ENCODE data around the gene NME7.
"Not testable (repeated sequence)": the region's sequence is repeated elsewhere in the genome, so short reads cannot be mapped to it uniquely, and the experiment has no call there.

The NME7 gene

GRCh38 chr1:169305948-169306347 is 61.6 kb downstream of the NME7 start:
- no peak for DNase-seq (ENCODE audit: low read depth)

GRCh38 chr1:169305356-169305755 is 62.2 kb downstream of the NME7 start:
- no peak for DNase-seq (ENCODE audit: low read depth)

DNA sequence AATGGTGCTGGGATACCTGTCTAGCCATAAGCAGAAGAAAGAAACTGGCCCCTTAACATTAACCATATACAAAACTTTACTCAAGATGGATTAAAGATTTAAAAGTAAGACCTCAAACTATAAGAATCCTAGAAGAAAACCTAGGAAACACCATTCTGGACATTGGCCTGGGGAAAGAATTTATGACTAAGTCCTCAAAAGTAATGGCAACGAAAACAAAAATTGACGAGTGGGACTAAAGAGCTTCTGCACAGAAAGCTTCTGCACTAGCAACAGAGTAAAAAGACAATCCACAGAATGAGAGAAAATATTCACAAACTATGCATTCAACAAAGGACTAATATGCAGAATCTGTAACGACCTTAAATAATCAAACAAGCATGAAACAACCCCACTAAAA is 66.7 kb downstream of the NME7 start:
- DNase-seq (ENCODE audit: low read depth), result no peak

DNA sequence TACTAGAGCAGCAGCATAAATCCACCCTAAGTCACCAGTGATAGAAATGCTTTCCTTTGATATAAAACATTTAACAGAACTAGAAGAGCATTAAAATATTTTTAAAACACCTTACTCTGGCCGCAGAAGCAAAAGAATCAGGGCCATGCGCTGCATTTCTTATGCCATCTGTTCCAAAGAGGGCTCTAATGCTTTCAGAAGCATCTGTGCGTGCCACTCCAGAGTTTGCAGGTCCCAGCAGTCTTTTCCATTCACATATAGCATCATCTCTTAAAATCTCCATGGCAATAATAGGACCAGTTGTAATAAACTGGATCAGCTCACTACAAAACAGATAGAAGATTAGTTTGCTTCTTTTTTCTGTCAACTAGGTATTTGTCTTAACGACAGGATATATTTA is 69.2 kb downstream of the NME7 start:
- DNase-seq (ENCODE audit: low read depth), result no peak

DNA sequence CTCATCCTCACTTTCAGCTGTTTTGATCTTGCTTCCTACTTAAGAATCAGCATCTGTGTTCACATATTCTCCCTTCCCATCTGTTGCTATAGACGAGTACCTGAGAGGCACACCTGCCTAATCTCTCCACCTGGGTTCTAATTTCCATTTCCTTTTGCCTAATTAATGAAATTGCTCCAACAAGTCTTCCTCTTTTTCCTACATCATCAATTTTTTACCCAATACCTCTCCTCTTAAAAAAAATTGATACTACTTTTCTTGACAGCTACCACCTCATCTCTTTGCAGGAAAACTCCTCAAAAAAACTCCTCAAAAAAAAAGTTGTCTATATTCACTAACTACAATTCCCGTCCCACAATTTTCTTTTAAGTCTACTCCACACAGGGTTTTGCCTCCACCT is 71.8 kb downstream of the NME7 start:
- DNase-seq (ENCODE audit: low read depth), result no peak

- no peak for DNase-seq (ENCODE audit: low read depth)
Measured at GRCh38 chr1:169295425-169295824, 72.2 kb downstream of the NME7 start.

- no peak for DNase-seq (ENCODE audit: low read depth)
Measured at GRCh38 chr1:169289016-169289415, 78.6 kb downstream of the NME7 start.

GRCh38 chr1:169288011-169288414 is 79.6 kb downstream of the NME7 start:
- DNase-seq (ENCODE audit: low read depth), result no peak

GRCh38 chr1:169287280-169287679 is 80.3 kb downstream of the NME7 start:
- no peak for DNase-seq (ENCODE audit: low read depth)

GRCh38 chr1:169281562-169281961 is 86.0 kb downstream of the NME7 start:
- not testable (repeated sequence) for DNase-seq (ENCODE audit: low read depth)

DNA sequence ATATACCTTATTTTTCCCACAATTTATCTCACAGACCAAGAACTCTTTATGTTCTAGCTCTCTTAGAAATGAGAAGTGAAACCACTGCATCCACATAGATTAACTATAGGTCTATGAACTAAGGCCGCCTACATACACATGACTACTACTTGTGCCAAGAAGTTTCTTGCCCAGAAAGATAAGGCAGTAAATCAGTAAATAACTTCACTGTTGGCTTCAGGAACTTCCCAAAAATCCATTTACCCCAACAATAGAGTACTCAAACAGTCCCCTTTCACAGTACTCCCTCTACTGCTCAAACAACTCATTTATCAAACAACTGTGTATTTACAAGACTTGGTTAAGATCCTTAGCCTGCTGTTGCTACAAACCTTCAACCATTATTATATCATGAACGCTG is 96.5 kb downstream of the NME7 start:
- DNase-seq (ENCODE audit: low read depth), result no peak

- DNase-seq (ENCODE audit: low read depth), result no peak
Measured at GRCh38 chr1:169266133-169266532, 101.5 kb downstream of the NME7 start.

DNA sequence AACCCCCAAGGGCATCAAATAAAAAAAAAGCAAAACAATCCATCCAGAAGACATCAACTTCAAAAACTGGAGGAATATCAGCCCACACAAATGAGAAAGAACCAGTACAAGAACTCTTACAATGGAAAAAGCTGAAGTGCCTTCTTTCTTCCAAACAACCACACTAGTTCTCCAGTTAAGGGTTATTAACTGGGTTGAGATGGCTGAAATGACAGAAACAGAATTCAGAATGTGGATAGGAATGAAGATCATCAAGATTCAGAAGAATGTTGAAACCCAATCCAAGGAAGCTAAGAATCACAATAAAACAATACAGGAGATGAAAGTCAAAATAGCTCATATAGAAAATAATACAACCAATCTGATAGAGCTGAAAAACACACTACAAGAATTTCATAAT is 104.5 kb downstream of the NME7 start:
- DNase-seq (ENCODE audit: low read depth), result no peak

GRCh38 chr1:169261884-169262283 is 105.7 kb downstream of the NME7 start:
- DNase-seq (ENCODE audit: low read depth), result no peak

- no peak for DNase-seq (ENCODE audit: low read depth)
Measured at GRCh38 chr1:169260478-169261151, 107.0 kb downstream of the NME7 start.

DNA sequence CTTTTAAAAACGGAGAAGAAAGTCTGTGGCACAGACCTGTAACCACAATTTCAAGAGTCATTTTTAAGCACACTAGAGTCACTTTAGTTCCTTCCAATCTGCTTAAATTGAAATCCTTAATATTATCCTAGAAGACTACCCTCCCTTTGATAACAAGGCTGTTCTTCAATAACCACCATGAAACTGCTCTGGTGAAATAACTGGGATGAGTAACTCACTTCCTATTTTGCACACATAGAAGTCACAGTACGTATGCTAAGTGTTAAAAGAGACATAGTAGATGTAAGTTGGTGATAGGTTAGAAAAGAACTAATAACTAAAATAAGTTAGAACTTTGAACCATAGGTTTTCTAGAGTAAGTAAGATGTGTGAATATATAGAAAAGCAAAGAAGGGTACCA is 107.8 kb downstream of the NME7 start:
- no peak for DNase-seq (ENCODE audit: low read depth)

GRCh38 chr1:169250795-169251194 is 116.8 kb downstream of the NME7 start:
- DNase-seq (ENCODE audit: low read depth), result no peak

DNA sequence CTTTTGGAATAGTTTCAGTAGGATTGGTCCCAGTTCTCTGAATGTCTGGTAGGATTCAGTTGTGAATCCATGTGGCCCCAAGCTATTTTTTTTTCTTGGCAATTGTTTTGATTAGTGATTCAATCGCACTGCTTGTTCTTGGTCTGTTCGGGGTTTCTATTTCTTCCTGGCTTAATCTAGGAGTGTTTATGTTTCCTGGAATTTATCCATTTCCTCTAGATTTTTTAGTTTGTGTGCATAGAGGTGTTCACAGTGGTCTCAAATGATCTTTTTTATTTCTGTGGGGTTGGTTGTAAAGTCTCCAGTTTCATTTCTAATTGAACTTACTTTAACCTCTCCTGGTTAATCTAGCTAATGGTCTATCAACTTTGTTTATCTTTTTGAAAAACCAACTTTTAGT is 117.6 kb downstream of the NME7 start:
- DNase-seq (ENCODE audit: low read depth), result no peak

DNA sequence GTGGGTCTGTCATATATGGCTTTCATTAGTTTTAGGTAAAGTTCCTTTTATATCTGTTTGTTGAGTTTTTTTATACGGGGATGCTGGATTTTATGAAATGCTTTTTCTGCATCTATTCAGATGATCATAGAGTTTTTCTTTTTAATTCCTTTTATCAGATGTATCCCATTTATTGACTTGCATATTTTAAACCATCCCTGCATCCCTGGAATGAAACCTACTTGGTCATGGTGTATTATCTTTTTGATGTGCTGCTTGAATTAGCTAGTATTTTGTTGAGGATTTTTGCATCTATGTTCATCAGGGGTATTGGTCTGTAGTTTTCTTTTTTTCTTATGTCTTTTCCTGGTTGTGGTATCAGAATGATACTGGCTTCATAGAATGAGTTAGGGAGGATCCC is 118.0 kb downstream of the NME7 start:
- DNase-seq (ENCODE audit: low read depth), result no peak

- DNase-seq (ENCODE audit: low read depth), result no peak
Measured at GRCh38 chr1:169245706-169246105, 121.9 kb downstream of the NME7 start.

DNA sequence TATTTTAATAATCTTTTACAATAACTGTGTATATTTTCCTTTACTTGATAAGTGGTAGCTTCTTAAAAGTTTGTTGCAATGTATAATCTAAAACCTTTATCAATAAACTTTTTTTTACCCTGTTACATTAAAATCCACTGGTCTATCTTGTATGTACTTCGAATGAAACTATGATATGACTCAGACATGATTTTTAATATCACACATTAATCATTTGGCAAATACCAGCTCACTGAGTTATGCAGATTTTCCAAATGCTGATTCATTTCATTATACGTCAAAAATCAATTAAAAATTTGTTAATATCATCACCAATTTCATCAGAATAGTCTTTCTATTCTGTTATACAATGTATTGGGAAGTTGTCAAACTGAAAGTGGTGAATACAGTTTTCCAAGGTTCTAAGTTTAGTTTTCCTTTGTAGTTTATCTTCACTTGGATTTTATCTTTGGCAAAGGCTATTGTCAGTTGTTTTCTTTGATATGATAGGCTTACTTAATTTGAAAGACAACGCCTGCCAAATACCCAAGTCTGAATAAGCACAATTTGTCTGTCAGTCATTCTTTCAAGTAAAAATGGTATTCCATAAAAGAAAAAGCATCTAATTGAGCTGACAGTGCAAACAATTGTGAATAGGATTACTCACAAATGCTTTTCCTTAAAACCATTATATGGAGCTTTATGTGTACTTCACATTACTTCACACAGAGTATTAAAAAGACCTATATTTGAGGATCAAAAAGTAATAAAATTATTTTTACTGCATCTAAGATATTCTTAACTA is 127.0 kb downstream of the NME7 start:
- DNase-seq (ENCODE audit: low read depth), result no peak

- DNase-seq (ENCODE audit: low read depth), result no peak
Measured at GRCh38 chr1:169236880-169237279, 130.7 kb downstream of the NME7 start.

GRCh38 chr1:169236143-169236542 is 131.5 kb downstream of the NME7 start:
- DNase-seq (ENCODE audit: low read depth), result no peak

DNA sequence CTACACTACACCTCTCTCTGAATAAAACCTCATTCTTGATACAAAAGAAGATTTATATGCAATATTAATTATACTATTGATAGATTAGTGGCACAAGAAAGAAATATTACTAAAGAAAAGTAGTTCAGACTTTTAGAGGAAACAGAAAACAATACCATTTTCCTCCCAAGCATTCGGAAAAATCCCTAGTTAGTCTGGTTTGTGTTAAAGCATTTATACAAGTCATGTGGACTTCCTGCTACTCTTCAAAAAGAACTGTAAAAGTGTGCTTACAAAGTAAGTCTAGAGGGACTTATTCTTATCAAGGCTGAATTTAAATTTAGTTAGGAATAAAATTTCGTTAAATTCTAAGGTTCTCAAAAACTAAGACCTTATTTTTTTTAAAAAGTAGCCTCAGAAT is 132.0 kb downstream of the NME7 start:
- no peak for DNase-seq (ENCODE audit: low read depth)
